ENCODE results near the gene S100PBP.

DNA sequence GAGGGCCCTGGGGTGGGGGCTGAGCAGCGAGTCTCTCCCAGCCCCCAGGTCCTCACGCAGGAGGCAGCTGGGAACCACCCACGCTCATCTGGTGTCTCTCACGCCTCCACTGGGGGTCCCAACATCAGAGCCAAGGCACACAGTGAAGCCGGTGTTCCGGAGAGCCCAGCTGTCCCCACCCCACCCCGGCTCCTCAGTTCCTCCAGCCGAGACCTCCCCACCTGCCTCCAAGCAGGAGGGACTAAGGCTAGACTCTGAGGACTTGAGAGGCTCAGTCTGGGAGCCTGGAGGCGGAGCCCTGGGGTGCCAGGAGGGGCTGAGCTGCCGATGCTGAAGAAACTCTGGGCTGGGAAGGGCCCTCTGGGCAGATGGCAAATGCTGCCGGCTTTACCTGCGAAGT lies 67.3 kb downstream of the S100PBP start:
- TF ChIP-seq CTCF (conservative IDR thresholded peaks at IDR 0.05 in 1 of 2, IDR thresholded peaks at IDR 0.05 in 1 of 2; ENCODE audit: low read depth in 1 of 2, low read length in 2 of 2) (no peak), EZH2 (IDR thresholded peaks at IDR 0.05; ENCODE audit: low read length, missing control alignments) (no peak)
